Memory B cell (primary cell): ENCODE measurements around the gene GRID2.
"Not testable (repeated sequence)": the region's sequence is repeated elsewhere in the genome, so short reads cannot be mapped to it uniquely, and the experiment has no call there.

ENCODE experiments used
- ATAC-seq: fragments of 150-1000 bp; cut with Tn5 transposase; 2 replicates; pipeline ENCODE4 v1.10.0; 2021; ENCODE audit warnings: low read depth, mild to moderate bottlenecking, moderate library complexity
- DNase-seq, 2 donors: peaks; one replicate each; pipeline ENCODE4 v3.0.0; 2022; ENCODE audit warnings: low spot score in 2 of 2
- H3K27ac Mint-ChIP-seq: one replicate; pipeline ENCODE4 v1.8.0; 2022; ENCODE audit warnings: mild to moderate bottlenecking, moderate library complexity, mixed read lengths
- H3K27me3 Mint-ChIP-seq: one replicate; pipeline ENCODE4 v1.8.0; 2022; ENCODE audit warnings: mixed read lengths
- H3K36me3 Mint-ChIP-seq: one replicate; pipeline ENCODE4 v1.8.0; 2022; ENCODE audit warnings: mild to moderate bottlenecking, mixed read lengths
- H3K4me1 Mint-ChIP-seq: one replicate; pipeline ENCODE4 v1.8.0; 2022; ENCODE audit warnings: mixed read lengths
- H3K4me3 Mint-ChIP-seq: one replicate; pipeline ENCODE4 v1.8.0; 2022; ENCODE audit warnings: mild to moderate bottlenecking, moderate library complexity, mixed read lengths
- H3K9me3 Mint-ChIP-seq: one replicate; pipeline ENCODE4 v1.8.0; 2022; ENCODE audit warnings: mixed read lengths

GRID2 gene

DNA sequence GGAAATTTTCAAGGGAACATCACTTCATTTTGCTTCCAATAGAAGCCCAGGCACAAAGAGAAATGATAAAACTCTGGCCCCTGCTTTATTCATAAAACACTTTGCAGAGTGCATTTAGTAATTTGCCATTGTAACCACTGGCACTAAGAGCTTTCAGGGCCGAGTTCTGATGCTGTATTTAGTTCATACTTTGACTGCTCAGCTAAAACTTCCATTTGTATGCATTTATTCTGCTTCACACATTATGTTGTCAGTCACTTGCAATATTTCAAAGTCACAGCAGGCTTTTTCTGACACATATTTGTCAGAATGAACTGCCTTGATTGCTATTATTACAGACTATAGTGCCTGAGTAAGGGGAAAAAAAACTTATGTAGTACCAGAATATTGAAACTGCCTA, 1350.4 kb downstream of the GRID2 start:
- DNase-seq (no peak), ATAC-seq (no peak)
- Mint-ChIP-seq H3K27me3 (no peaks in the 10 kb centered on the region), H3K9me3 (no peaks in the 10 kb centered on the region), H3K27ac (no peak overlapping the region), H3K36me3 (no peaks in the 10 kb centered on the region), H3K4me3 (no peak overlapping the region), H3K4me1 (no peaks in the 10 kb centered on the region)

GRCh38 chr4:93657527-93657926, 1353.8 kb downstream of the GRID2 start:
- Mint-ChIP-seq H3K27ac (no peak overlapping the region), H3K4me3 (no peak overlapping the region), H3K9me3 (no peaks in the 10 kb centered on the region), H3K36me3 (no peaks in the 10 kb centered on the region), H3K4me1 (no peaks in the 10 kb centered on the region), H3K27me3 (no peaks in the 10 kb centered on the region)
- DNase-seq (no peak), ATAC-seq (no peak)

GRCh38 chr4:93658443-93658842, 1354.7 kb downstream of the GRID2 start:
- Mint-ChIP-seq H3K36me3 (no peaks in the 10 kb centered on the region), H3K27me3 (no peaks in the 10 kb centered on the region), H3K27ac (no peak overlapping the region)

DNA sequence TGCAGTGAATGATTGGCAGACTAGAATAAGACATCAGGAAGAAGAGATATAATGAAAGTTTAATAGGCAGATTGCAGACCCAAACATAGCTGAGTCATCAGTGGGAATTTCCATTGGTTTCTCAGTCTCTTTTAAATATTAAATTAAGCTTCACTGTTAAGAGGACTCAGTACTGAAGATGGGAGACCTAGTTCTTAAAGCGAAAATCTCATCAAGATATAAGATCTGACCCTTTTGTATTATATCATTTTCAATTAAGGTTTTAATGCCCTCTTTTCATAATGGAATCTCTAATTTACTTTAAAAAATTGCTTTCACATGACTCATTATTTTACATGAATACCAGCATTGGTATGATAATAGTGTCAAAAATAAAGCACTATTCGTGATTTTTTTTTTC, 1355.9 kb downstream of the GRID2 start:
- H3K36me3 Mint-ChIP-seq: no peaks in the 10 kb centered on the region
- no peak for DNase-seq
- no peaks in the 10 kb centered on the region for H3K27me3 Mint-ChIP-seq
- H3K4me3 Mint-ChIP-seq: no peak overlapping the region
- H3K27ac Mint-ChIP-seq: no peak overlapping the region
- no peak for ATAC-seq
- no peaks in the 10 kb centered on the region for H3K4me1 Mint-ChIP-seq
- no peaks in the 10 kb centered on the region for H3K9me3 Mint-ChIP-seq

More at GRCh38 chr4:93658443-93658842, 1354.7 kb downstream of the GRID2 start:
- ATAC-seq (no peak), DNase-seq (no peak)
- Mint-ChIP-seq H3K4me3 (no peak overlapping the region), H3K9me3 (no peaks in the 10 kb centered on the region), H3K4me1 (no peaks in the 10 kb centered on the region)

DNA sequence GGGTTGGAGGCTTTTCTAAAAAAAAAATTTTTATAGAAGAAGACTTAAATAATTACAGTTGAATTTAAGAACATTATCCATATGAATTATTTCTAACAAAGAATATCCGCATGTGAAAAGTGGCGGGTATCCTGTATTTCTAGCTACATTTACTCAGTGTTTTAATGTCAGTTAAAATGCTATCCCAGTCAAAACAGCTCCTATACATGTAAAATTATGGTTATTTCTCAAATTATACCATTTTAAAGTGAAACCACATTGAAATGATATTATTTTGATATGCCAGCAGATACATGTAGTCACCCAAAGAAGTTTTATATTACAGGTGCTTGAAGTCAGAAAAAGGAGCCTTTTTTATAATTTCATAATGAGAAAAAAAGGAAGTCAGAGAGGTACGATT, 1356.3 kb downstream of the GRID2 start:
- H3K27ac Mint-ChIP-seq: no peak overlapping the region
- no peaks in the 10 kb centered on the region for H3K27me3 Mint-ChIP-seq
- H3K9me3 Mint-ChIP-seq: no peaks in the 10 kb centered on the region
- no peaks in the 10 kb centered on the region for H3K4me1 Mint-ChIP-seq
- no peak for DNase-seq
- H3K4me3 Mint-ChIP-seq: no peak overlapping the region
- H3K36me3 Mint-ChIP-seq: no peaks in the 10 kb centered on the region
- ATAC-seq: no peak

- no peaks in the 10 kb centered on the region for H3K27me3 Mint-ChIP-seq
- no peak overlapping the region for H3K27ac Mint-ChIP-seq
- DNase-seq (no peak), ATAC-seq (no peak)
- H3K4me1 Mint-ChIP-seq: no peaks in the 10 kb centered on the region
- no peak overlapping the region for H3K4me3 Mint-ChIP-seq
- peaks cover 2% of the 10 kb centered on the region for H3K9me3 Mint-ChIP-seq
- H3K36me3 Mint-ChIP-seq: no peaks in the 10 kb centered on the region
Measured at GRCh38 chr4:93670434-93670833, 1366.7 kb downstream of the GRID2 start.

- peaks cover 2% of the 10 kb centered on the region for H3K9me3 Mint-ChIP-seq
- ATAC-seq (no peak), DNase-seq (no peak)
- no peaks in the 10 kb centered on the region for H3K27me3 Mint-ChIP-seq
- H3K27ac Mint-ChIP-seq: no peak overlapping the region
- no peaks in the 10 kb centered on the region for H3K36me3 Mint-ChIP-seq
- no peaks in the 10 kb centered on the region for H3K4me1 Mint-ChIP-seq
- H3K4me3 Mint-ChIP-seq: no peak overlapping the region
Measured at GRCh38 chr4:93671093-93671492, 1367.3 kb downstream of the GRID2 start.

DNA sequence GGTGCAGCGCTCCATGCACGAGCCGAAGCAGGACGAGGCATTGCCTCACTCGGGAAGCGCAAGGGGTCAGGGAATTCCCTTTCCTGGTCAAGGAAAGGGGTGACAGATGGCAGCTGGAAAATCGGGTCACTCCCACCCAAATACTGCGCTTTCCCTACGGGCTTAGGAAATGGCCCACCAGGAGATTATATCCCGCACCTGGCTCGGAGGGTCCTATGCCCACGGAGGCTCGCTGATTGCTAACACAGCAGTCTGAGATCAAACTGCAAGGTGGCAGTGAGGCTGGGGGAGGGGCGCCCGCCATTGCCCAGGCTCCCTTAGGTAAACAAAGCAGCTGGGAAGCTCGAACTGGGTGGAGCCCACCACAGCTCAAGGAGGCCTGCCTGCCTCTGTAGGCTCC, 1373.2 kb downstream of the GRID2 start:
- not testable (repeated sequence) for H3K27me3 Mint-ChIP-seq, H3K4me1 Mint-ChIP-seq, DNase-seq, ATAC-seq, H3K9me3 Mint-ChIP-seq, H3K4me3 Mint-ChIP-seq, H3K36me3 Mint-ChIP-seq, H3K27ac Mint-ChIP-seq

DNA sequence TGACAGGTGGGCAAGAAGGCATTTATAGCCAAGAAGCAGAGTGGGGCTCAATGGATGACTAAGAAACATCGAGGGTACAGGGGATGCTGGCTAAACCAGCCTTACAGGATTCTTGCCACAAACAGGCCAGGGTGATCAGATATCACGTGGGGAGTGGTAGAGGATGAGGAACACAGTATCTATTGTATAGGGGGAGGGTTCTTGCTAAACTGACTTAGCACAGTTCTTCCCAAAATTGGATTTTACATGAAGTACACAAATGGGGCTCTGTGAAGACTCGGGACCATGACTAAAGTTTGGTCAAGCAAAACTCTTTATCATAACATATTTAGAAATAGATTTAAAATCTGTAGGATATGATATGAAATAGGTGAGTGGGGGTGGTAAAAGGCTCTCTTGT, 1380.8 kb downstream of the GRID2 start:
- Mint-ChIP-seq H3K4me3 (no peak overlapping the region), H3K27ac (no peak overlapping the region), H3K27me3 (no peaks in the 10 kb centered on the region), H3K4me1 (no peaks in the 10 kb centered on the region), H3K36me3 (no peaks in the 10 kb centered on the region), H3K9me3 (no peaks in the 10 kb centered on the region)
- DNase-seq (no peak), ATAC-seq (no peak)

DNA sequence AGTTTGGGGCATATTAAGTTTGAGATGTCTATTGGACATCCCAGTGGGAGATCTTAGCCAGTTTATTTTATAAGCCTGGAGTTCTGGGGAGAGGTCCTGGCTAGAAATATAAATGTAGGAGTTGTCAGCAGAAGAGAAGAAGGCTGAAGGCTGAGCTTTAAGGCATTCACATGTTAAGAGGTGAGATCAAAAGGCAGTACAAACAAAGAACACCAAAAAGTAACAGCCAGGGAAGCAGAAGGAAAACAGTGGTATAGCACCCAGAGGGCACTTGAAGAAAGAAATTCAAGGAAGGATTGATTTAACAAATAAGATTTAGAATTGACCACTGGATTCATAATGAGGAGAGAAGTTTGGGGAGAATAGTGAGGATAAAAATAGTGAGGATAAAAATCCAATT, 1383.5 kb downstream of the GRID2 start:
- ATAC-seq (no peak), DNase-seq (no peak)

GRCh38 chr4:93688978-93689377, 1385.2 kb downstream of the GRID2 start:
- Mint-ChIP-seq H3K36me3 (no peaks in the 10 kb centered on the region), H3K4me1 (no peaks in the 10 kb centered on the region), H3K9me3 (no peaks in the 10 kb centered on the region), H3K27ac (no peak overlapping the region), H3K27me3 (no peaks in the 10 kb centered on the region), H3K4me3 (no peak overlapping the region)
- no peak for ATAC-seq
- DNase-seq: no peak

More for the DNA sequence above, 1383.5 kb downstream of the GRID2 start:
- no peaks in the 10 kb centered on the region for H3K9me3 Mint-ChIP-seq
- H3K36me3 Mint-ChIP-seq: no peaks in the 10 kb centered on the region
- no peak overlapping the region for H3K4me3 Mint-ChIP-seq
- H3K4me1 Mint-ChIP-seq: no peaks in the 10 kb centered on the region
- no peaks in the 10 kb centered on the region for H3K27me3 Mint-ChIP-seq
- no peak overlapping the region for H3K27ac Mint-ChIP-seq

- no peaks in the 10 kb centered on the region for H3K36me3 Mint-ChIP-seq
- H3K27ac Mint-ChIP-seq: no peak overlapping the region
- H3K4me3 Mint-ChIP-seq: no peak overlapping the region
- DNase-seq: no peak
- peaks cover 1% of the 10 kb centered on the region for H3K9me3 Mint-ChIP-seq
- ATAC-seq: no peak
- H3K4me1 Mint-ChIP-seq: no peaks in the 10 kb centered on the region
- peaks cover 1% of the 10 kb centered on the region for H3K27me3 Mint-ChIP-seq
Measured at GRCh38 chr4:93693141-93693540, 1389.4 kb downstream of the GRID2 start.

GRCh38 chr4:93698686-93699085, 1394.9 kb downstream of the GRID2 start:
- DNase-seq (no peak), ATAC-seq (no peak)
- Mint-ChIP-seq H3K4me3 (no peak overlapping the region), H3K36me3 (no peaks in the 10 kb centered on the region), H3K27ac (no peak overlapping the region), H3K4me1 (no peaks in the 10 kb centered on the region), H3K9me3 (peaks cover 1% of the 10 kb centered on the region), H3K27me3 (peaks cover 1% of the 10 kb centered on the region)

DNA sequence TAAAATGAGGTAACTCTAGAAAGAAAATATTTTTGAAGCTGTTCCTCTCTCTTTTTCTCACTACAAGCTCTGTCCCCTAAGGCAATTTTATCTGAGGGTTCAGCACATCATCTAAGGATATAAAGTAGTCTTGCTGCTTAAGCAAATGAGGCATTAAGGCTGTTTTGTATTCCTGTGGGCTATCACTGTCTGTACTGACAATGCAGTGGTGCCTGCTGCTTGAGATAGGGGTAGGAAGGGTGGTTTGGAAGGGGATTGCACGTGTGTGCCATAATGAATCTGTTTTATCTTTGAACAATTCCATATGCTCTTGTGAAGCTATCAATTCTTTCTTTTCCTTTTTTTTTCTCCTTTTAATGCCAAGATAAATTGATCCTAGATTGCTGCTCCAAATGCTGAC, 1396.8 kb downstream of the GRID2 start:
- H3K27me3 Mint-ChIP-seq: no peaks in the 10 kb centered on the region
- H3K4me1 Mint-ChIP-seq: no peaks in the 10 kb centered on the region
- no peak overlapping the region for H3K27ac Mint-ChIP-seq
- DNase-seq (no peak), ATAC-seq (no peak)
- H3K36me3 Mint-ChIP-seq: no peaks in the 10 kb centered on the region
- no peak overlapping the region for H3K4me3 Mint-ChIP-seq
- peaks cover 1% of the 10 kb centered on the region for H3K9me3 Mint-ChIP-seq

DNA sequence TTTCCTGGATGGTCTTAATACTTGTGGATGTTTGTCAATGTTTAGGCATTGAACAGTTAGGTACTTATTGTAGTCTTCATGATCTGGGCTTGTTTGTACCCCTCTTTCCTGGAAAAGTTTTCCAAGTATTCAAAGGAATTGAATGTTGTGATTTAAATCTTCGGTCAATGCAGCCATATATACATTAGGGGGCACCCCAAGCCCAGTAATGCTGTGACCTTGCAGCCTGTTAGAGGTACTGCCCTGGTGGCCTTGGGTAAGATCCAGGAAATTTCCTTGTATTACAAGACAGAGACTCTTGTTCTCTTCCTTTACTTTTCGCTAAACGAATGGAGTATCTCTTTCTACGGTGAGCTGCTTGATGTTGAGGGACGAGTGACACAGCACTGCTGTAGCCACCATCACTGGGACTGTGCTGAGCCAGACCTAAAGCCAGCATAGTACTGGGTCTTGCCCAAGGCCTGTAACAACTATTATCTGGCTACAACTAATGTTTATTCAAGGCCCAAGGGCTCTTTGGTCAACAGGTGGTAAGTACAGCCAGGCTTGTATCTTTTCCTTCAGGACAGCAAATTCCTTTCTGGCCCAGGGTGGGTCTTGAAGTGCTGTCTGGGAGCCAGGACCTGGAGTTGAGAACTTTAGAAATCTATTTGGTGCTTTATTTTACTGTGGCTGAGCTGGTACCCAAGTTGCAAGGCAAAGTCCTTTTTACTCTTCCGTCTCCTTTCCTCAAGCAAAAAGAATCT, 1406.5 kb downstream of the GRID2 start:
- Mint-ChIP-seq H3K4me1 (no peaks in the 10 kb centered on the region), H3K9me3 (peaks cover 2% of the 10 kb centered on the region), H3K36me3 (no peaks in the 10 kb centered on the region), H3K4me3 (no peak overlapping the region), H3K27me3 (no peaks in the 10 kb centered on the region), H3K27ac (no peak overlapping the region)
- DNase-seq: no peak
- no peak for ATAC-seq
